Ovary (tissue), 9 donors: Measurements from ENCODE around the gene CACNA2D4. TPM values are rescaled to one million over a fixed set of nuclear protein-coding genes. Genes with fewer than 3 reads are reported as not detected.

Experiments used
- DNase-seq, 5 donors: peaks; one replicate each; pipeline ENCODE4 v3.0.0-alpha.2; 2019 to 2020
- H3K27ac ChIP-seq, 2 donors: fragments of 200-600 bp; one replicate each; pipeline versions ENCODE4 v1.5.1 to v1.8.0; 2019 to 2022
- H3K27me3 ChIP-seq: fragments of 200-600 bp; one replicate; pipeline ENCODE4 v1.8.0; 2022
- H3K36me3 ChIP-seq: fragments of 200-600 bp; sonication (generic); one replicate; pipeline ENCODE4 v1.5.1; 2019
- H3K4me1 ChIP-seq: one replicate; pipeline ENCODE4 v1.8.1; 2013; ENCODE audit warnings: mild to moderate bottlenecking, moderate library complexity; ENCODE audit not compliant: insufficient read depth
- H3K4me3 ChIP-seq: fragments of 200-600 bp; sonication (generic); one replicate; pipeline ENCODE4 v1.5.1; 2017
- H3K9me3 ChIP-seq, 2 donors: fragments of 200-600 bp in 1 of 2; sonication (generic) in 1 of 2; one replicate each; pipeline versions ENCODE4 v1.5.1 to v1.8.1; 2013 to 2019; ENCODE audit warnings: mild to moderate bottlenecking in 1 of 2, moderate library complexity in 1 of 2
- EP300 ChIP-seq: sonication (generic); formaldehyde crosslinking; IDR thresholded peaks from one replicate; pipeline ENCODE4 v1.6.1; 2017; ENCODE audit warnings: antibody characterized with exemption
- POLR2A ChIP-seq: fragments of 450-650 bp; IDR thresholded peaks from one replicate; pipeline ENCODE4 v1.6.1; 2017; ENCODE audit warnings: antibody characterized with exemption, mild to moderate bottlenecking, moderate library complexity
- WGBS, 3 donors: extraction: QIAGEN DNeasy Blood & Tissue Kit in 1 of 3; methylation state at CpG; one replicate each; pipeline versions ENCODE4 v1.1.5 to v1.1.7; 2013 to 2017; 5-methylcytosine and 5-hydroxymethylcytosine counted together
- intact Hi-C, 4 donors: fragments of 100-400 bp; cut with DNase I; formaldehyde crosslinking; loops; one replicate each; pipeline versions ENCODE4 v1.11.0 to v1.15.1; 2022 to 2023
- polyA plus RNA-seq, 2 donors: library from polyadenylated mRNA; stranded (reverse); fragments of 200-250 nt in 1 of 2; fragments of 350-450 nt in 1 of 2; fragmentation: Illumina TruSeq in 1 of 2; extraction: RNeasy Lipid Tissue Mini Kit (QIAGEN cat#74804) in 1 of 2; gene quantifications; one replicate each; pipeline ENCODE4 v1.2.3, GENCODE V29; 2013 to 2014
- total RNA-seq, 7 donors: library from RNA; depleted of rRNA in 2 of 7; stranded (reverse); fragments of >200 nt in 2 of 7; fragmentation: NEBNext Ultra II Directional in 3 of 7; extraction: Animal tissue kit (Norgen Biotek cat#: 25700) in 3 of 7; gene quantifications; one replicate each; pipeline versions ENCODE4 v1.1.0 to v1.2.4, GENCODE V29; 2016 to 2023
- TF ChIP-seq, protein P1 (sequence below), 3 donors: fragments of 450-650 bp in 2 of 3; fragments of 200-600 bp in 1 of 3; IDR thresholded peaks; one replicate each; pipeline versions ENCODE4 v1.5.1 to v1.8.0; 2016 to 2022; ENCODE audit warnings: antibody characterized with exemption in 3 of 3, mild to moderate bottlenecking in 1 of 3
- donor health status: DM: no; HTN: no; CAD: no; lungs with moderate emphysema.
- donor health status: DM: no; HTN: no; CAD: no.
- donor health status: Bipolar disorder and iron deficiency.
- donor health status: DM: yes; HTN: yes; CAD: no.
- donor health status: DM: no; HTN: no; CAD: no.
- donor health status: DM: yes; HTN: yes; CAD: no.

CACNA2D4 gene
- total and polyA plus RNA-seq, 9 donors = 2.1 to 6.8 (median 3.2) TPM

DNA sequence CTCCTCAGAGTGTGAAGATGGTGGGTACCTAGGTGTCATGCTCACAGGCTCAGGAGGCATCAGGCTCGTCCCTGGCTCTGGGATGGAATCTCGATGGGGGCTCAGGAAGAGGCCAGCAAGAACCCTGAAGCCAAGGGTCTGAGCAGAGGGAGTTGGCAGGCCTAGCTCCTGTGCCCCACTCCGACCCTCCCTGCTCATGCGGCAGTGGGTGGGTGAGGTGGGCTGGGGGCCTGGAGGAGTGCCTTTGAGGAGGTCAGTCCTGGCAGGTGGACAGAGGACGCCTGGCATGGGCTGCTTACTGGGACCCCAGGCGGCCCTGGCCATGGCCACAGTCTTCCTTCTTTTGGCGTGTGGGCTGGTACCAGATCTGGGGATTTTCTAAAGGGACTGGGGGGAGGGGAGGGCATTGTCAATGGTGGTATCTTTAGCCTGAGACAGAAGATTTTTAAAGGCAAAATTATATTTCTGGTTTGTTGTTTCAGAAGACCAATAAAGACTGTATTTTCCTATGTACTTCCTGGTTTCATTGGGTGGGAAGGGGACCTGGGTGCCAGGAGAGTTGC is 82.1 kb downstream of the CACNA2D4 start:
- TF ChIP-seq EP300 (no peak), POLR2A (no peak)
- TF ChIP-seq, protein P1, sequence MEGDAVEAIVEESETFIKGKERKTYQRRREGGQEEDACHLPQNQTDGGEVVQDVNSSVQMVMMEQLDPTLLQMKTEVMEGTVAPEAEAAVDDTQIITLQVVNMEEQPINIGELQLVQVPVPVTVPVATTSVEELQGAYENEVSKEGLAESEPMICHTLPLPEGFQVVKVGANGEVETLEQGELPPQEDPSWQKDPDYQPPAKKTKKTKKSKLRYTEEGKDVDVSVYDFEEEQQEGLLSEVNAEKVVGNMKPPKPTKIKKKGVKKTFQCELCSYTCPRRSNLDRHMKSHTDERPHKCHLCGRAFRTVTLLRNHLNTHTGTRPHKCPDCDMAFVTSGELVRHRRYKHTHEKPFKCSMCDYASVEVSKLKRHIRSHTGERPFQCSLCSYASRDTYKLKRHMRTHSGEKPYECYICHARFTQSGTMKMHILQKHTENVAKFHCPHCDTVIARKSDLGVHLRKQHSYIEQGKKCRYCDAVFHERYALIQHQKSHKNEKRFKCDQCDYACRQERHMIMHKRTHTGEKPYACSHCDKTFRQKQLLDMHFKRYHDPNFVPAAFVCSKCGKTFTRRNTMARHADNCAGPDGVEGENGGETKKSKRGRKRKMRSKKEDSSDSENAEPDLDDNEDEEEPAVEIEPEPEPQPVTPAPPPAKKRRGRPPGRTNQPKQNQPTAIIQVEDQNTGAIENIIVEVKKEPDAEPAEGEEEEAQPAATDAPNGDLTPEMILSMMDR (IDR thresholded peaks at IDR 0.05) = no peak
- WGBS, 3 donors = 60 to 73% (median 70%) methylated on average over 7 of the region's 7 CpGs
- no peak for DNase-seq

DNA sequence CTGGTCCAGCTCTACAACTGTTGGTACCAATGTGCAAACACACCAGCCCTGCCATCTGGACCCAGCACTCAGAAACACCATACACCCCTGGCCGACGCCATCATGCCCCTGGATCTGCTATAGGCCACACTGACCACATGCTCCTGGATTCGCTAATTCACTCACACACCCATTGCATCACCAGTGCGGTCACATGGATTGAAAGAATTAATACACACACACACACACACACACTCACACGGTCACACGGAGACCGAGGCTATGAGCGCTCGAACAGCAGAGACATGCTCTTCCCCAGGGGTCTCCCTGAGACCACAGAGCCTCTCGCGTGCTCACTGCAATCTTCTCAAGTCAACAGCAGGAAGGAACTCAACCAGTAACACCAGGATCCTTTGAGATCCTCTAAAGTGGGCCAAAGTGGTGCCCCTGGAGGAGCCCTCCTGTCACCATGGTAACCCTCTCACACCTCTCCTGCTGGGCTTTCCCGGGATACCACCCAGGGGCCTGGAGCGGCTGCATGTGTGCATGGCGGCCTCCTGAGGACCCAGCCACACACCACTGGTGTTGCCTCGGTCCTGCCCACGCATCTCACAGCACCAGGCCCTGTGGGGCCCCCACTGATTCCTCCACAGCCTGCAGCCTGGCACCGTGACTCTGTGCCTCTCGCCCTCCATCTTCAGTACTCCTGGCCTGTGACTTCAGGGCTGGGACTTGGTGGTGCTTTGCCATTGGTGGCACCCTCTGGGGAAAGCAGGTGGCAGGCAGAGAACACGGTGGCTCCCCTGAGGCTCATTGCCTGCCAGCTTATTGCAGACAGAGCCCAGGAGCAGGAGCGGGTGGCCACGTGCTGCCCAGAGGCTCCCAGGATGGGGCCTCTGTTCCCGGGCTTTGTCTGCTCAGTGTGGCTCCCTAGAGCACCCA is 83.0 kb downstream of the CACNA2D4 start:
- Histone ChIP-seq H3K36me3 (no peaks in the 10 kb centered on the region), H3K4me3 (no peak overlapping the region), H3K27ac (no peak overlapping the region), H3K27me3 (no peaks in the 10 kb centered on the region), H3K9me3 (no peaks in the 10 kb centered on the region), H3K4me1 (no peaks in the 10 kb centered on the region)
- TF ChIP-seq POLR2A = no peak
- TF ChIP-seq, protein P1 (IDR thresholded peaks at IDR 0.05) = no peak
- no peak for TF ChIP-seq EP300
- WGBS, 3 donors = 74 to 85% (median 78%) methylated on average over 20 to 22 of the region's 22 CpGs
- no peak for DNase-seq
- intact Hi-C loops = no loop called here

More for the DNA sequence above, 82.1 kb downstream of the CACNA2D4 start:
- Histone ChIP-seq H3K27me3 (no peaks in the 10 kb centered on the region), H3K4me1 (no peaks in the 10 kb centered on the region), H3K4me3 (no peak overlapping the region), H3K27ac (no peak overlapping the region), H3K9me3 (no peaks in the 10 kb centered on the region), H3K36me3 (no peaks in the 10 kb centered on the region)
- intact Hi-C loops = no loop called here

DNA sequence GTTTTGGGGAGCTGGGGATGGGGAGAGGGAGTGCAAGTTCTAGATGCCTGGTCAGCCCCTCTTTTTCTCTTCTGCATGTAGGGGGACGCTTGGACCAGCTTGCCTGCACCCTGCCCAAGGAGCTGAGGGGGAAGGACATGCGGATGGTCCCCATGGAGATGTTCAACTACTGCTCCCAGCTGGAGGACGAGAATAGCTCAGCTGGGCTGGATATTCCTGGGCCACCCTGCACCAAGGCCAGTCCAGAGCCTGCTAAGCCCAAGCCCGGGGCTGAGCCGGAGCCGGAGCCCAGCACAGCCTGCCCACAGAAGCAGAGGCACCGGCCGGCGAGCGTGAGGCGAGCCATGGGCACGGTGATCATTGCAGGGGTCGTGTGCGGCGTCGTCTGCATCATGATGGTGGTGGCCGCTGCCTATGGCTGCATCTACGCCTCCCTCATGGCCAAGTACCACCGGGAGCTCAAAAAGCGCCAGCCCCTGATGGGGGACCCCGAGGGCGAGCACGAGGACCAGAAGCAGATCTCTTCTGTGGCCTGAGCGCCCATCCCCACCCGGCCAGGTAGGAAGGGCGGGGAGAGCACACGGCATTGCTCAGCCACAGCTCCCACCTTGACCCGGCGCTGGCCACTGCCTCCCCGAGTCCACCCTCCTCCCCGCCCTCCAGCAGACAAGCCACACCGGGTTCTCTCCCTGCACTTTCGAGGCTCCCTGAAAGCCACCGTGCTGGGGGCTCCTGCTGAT is 84.1 kb downstream of the CACNA2D4 start:
- Histone ChIP-seq H3K4me1 (no peaks in the 10 kb centered on the region), H3K9me3 (no peaks in the 10 kb centered on the region), H3K27me3 (no peaks in the 10 kb centered on the region), H3K4me3 (no peak overlapping the region), H3K27ac (no peak overlapping the region), H3K36me3 (no peaks in the 10 kb centered on the region)
- DNase-seq = no peak
- TF ChIP-seq, protein P1 (IDR thresholded peaks at IDR 0.05) = no peak
- TF ChIP-seq POLR2A (no peak), EP300 (no peak)
- 80 to 85% (median 80%) methylated on average over 32 to 34 of the region's 34 CpGs for WGBS, 3 donors
- intact Hi-C loops = no loop called here

DNA sequence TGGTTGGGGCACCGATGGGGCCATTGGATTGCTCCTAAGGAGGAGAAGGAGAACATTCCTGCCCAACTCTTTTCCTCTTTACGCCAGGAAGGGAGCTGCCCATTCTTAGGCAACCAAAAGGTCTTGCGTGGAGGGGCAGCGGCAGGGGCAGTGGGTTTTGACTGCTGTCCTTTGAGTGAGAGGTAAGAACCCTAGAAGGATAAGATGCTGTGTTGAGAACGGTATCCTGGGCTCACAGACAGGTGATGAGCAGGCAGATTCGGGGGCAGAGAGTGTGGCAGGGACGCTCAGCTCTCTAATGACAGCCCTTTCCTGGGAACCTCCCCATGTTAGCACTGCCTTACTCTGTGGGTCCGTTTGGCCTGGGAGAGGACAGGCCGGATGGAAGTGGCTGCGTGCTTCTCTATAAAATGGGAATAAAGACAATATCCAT is 84.8 kb downstream of the CACNA2D4 start:
- intact Hi-C loops = no loop called here
- H3K27ac ChIP-seq = no peak overlapping the region
- no peaks in the 10 kb centered on the region for H3K27me3 ChIP-seq
- TF ChIP-seq POLR2A = no peak
- no peaks in the 10 kb centered on the region for H3K4me1 ChIP-seq
- no peaks in the 10 kb centered on the region for H3K36me3 ChIP-seq
- DNase-seq = no peak
- no peak overlapping the region for H3K4me3 ChIP-seq
- 77 to 80% (median 79%) methylated on average over 10 of the region's 10 CpGs for WGBS, 3 donors
- no peaks in the 10 kb centered on the region for H3K9me3 ChIP-seq
